K562 (cell line): ENCODE results near the gene TMCC2. TPM values are rescaled to one million over a fixed set of nuclear protein-coding genes. Genes with fewer than 3 reads are reported as not detected.
A peak's percentile ranks its signal among the peaks of the same experiment; 100 is the strongest.

Experiments used
- BRCA1 ChIP-seq, 2 experiments: fragments of 450-650 bp in 1 of 2; sonication (generic) in 1 of 2; formaldehyde crosslinking in 1 of 2; IDR thresholded peaks; 2 replicates each; pipeline versions ENCODE4 v1.5.0 to v1.6.1; 2017 to 2020; ENCODE audit warnings: mild to moderate bottlenecking in 1 of 2, missing genetic modification reagents in 1 of 2
- C11orf30 ChIP-seq: fragments of 450-650 bp; IDR thresholded peaks from 2 replicates; pipeline ENCODE4 v1.6.1; 2016; ENCODE audit warnings: low read depth, mild to moderate bottlenecking
- CBFA2T3 ChIP-seq: fragments of 450-650 bp; IDR thresholded peaks from 2 replicates; pipeline ENCODE4 v1.6.1; 2017
- E2F3 ChIP-seq: fragments of 250-450 bp; sonication (Bioruptor Pico); IDR thresholded peaks from 2 replicates; pipeline ENCODE4 v1.4.0; 2020; ENCODE audit warnings: mild to moderate bottlenecking
- FOXM1 ChIP-seq, 2 experiments: fragments of 450-650 bp in 1 of 2; sonication (generic) in 1 of 2; formaldehyde crosslinking in 1 of 2; IDR thresholded peaks; 2 replicates each; pipeline versions ENCODE4 v1.6.1 to v1.9.0; 2017 to 2022; ENCODE audit warnings: low read depth in 2 of 2, mild to moderate bottlenecking in 2 of 2, missing genetic modification reagents in 1 of 2, moderate library complexity in 1 of 2
- HEY1 ChIP-seq: fragments of 250-450 bp; sonication (Bioruptor Pico); IDR thresholded peaks from 2 replicates; pipeline ENCODE4 v1.5.0; 2020; ENCODE audit warnings: mild to moderate bottlenecking, moderate library complexity, borderline replicate concordance
- HOXB6 ChIP-seq: fragments of 250-450 bp; sonication (Bioruptor Pico); IDR thresholded peaks from 2 replicates; pipeline ENCODE4 v1.5.1; 2022; ENCODE audit warnings: mild to moderate bottlenecking, borderline replicate concordance
- IRF9 ChIP-seq: fragments of 450-650 bp; IDR thresholded peaks from 2 replicates; pipeline ENCODE4 v1.6.1; 2016; ENCODE audit warnings: missing biosample characterization, missing genetic modification characterization
- NUFIP1 ChIP-seq: fragments of 450-650 bp; IDR thresholded peaks from 2 replicates; pipeline ENCODE4 v1.6.1; 2018; ENCODE audit not compliant: partially characterized antibody
- PRDM10 ChIP-seq: fragments of 450-650 bp; IDR thresholded peaks from 2 replicates; pipeline ENCODE4 v1.6.1; 2018; ENCODE audit not compliant: partially characterized antibody
- RB1 ChIP-seq: fragments of 450-650 bp; IDR thresholded peaks from 2 replicates; pipeline ENCODE4 v1.6.1; 2017; ENCODE audit warnings: low read depth, mild to moderate bottlenecking
- SIN3B ChIP-seq: fragments of 450-650 bp; IDR thresholded peaks from 2 replicates; pipeline ENCODE4 v1.6.1; 2017; ENCODE audit warnings: low read depth, mild to moderate bottlenecking, moderate library complexity
- SMARCB1 ChIP-seq: IDR thresholded peaks from 2 replicates; pipeline ENCODE4 v1.6.1; 2011; ENCODE audit warnings: improper control_type of control experiment, low read depth; ENCODE audit not compliant: insufficient read length
- SRSF3 ChIP-seq: fragments of 200-400 bp; formaldehyde crosslinking; IDR thresholded peaks from 2 replicates; pipeline ENCODE4 v1.6.1; 2016; ENCODE audit warnings: mild to moderate bottlenecking, low read length, moderate library complexity; ENCODE audit not compliant: insufficient read depth
- TRIM28 ChIP-seq: fragments of 450-650 bp; IDR thresholded peaks from 2 replicates; pipeline ENCODE4 v1.6.1; 2017
- ZZZ3 ChIP-seq: fragments of 450-650 bp; IDR thresholded peaks from 2 replicates; pipeline ENCODE4 v1.6.1; 2016; ENCODE audit warnings: antibody characterized with exemption, mild to moderate bottlenecking, moderate library complexity
- polyA plus RNA-seq, 8 experiments: library from polyadenylated mRNA; depleted of rRNA in 4 of 8; stranded (reverse) in 5 of 8; unstranded in 3 of 8; fragments of >200 nt; fragmentation: Nextera tagmentation in 2 of 8; fragmentation: Illumina TruSeq in 1 of 8; extraction: Ambion mirVana in 2 of 8; extraction: Trizol in 1 of 8; gene quantifications; 2 replicates each; pipeline versions ENCODE4 v1.2.1 to v1.2.3, GENCODE V29; 2011 to 2014; ENCODE audit warnings: inconsistent platforms in 1 of 8, missing spikeins in 1 of 8
- total RNA-seq, 7 experiments: library from RNA; depleted of rRNA in 6 of 7; stranded (reverse); fragments of >200 nt in 6 of 7; fragmentation: Illumina TruSeq in 2 of 7; extraction: Trizol in 2 of 7; gene quantifications; 2 replicates each; pipeline versions ENCODE4 v1.2.1 to v1.2.3, GENCODE V29; 2011 to 2021; ENCODE audit warnings: low replicate concordance in 1 of 7
- TF ChIP-seq, protein P1 (sequence below): sonication (generic); formaldehyde crosslinking; IDR thresholded peaks from 2 replicates; pipeline ENCODE4 v1.8.0; 2022; ENCODE audit warnings: mild to moderate bottlenecking, missing genetic modification reagents
- TF ChIP-seq, protein P2 (sequence below): sonication (generic); formaldehyde crosslinking; IDR thresholded peaks from 2 replicates; pipeline ENCODE4 v1.8.0; 2022; ENCODE audit warnings: mild to moderate bottlenecking, missing genetic modification reagents

The TMCC2 gene
- total and polyA plus RNA-seq, 9 of the 15 experiments (the other 6 are each of a cell fraction or from before 2014, with no cell fraction given), result 0.06 to 1.8 (median 0.98) TPM

- peak; percentile 64 for TF ChIP-seq PRDM10
- no peak for TF ChIP-seq SMARCB1
- TF ChIP-seq RB1, result peak; percentile 97
- peak; percentile 77 for TF ChIP-seq IRF9
- TF ChIP-seq, protein P1, sequence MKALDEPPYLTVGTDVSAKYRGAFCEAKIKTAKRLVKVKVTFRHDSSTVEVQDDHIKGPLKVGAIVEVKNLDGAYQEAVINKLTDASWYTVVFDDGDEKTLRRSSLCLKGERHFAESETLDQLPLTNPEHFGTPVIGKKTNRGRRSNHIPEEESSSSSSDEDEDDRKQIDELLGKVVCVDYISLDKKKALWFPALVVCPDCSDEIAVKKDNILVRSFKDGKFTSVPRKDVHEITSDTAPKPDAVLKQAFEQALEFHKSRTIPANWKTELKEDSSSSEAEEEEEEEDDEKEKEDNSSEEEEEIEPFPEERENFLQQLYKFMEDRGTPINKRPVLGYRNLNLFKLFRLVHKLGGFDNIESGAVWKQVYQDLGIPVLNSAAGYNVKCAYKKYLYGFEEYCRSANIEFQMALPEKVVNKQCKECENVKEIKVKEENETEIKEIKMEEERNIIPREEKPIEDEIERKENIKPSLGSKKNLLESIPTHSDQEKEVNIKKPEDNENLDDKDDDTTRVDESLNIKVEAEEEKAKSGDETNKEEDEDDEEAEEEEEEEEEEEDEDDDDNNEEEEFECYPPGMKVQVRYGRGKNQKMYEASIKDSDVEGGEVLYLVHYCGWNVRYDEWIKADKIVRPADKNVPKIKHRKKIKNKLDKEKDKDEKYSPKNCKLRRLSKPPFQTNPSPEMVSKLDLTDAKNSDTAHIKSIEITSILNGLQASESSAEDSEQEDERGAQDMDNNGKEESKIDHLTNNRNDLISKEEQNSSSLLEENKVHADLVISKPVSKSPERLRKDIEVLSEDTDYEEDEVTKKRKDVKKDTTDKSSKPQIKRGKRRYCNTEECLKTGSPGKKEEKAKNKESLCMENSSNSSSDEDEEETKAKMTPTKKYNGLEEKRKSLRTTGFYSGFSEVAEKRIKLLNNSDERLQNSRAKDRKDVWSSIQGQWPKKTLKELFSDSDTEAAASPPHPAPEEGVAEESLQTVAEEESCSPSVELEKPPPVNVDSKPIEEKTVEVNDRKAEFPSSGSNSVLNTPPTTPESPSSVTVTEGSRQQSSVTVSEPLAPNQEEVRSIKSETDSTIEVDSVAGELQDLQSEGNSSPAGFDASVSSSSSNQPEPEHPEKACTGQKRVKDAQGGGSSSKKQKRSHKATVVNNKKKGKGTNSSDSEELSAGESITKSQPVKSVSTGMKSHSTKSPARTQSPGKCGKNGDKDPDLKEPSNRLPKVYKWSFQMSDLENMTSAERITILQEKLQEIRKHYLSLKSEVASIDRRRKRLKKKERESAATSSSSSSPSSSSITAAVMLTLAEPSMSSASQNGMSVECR, result peak; percentile 90
- no peak for TF ChIP-seq SRSF3
- TF ChIP-seq CBFA2T3, result peak; percentile 47; the same call in 1 of the 2 replicates
- no peak for TF ChIP-seq ZZZ3
- peak; percentile 67 for TF ChIP-seq FOXM1 (IDR thresholded peaks at IDR 0.05; ENCODE audit: low read depth)
- TF ChIP-seq FOXM1 (CRISPR knock-in tag; IDR thresholded peaks at IDR 0.05; ENCODE audit: low read depth), result peak; percentile 89
- no peak for TF ChIP-seq BRCA1 (IDR thresholded peaks at IDR 0.05)
- no peak for TF ChIP-seq BRCA1 (CRISPR knock-in tag; IDR thresholded peaks at IDR 0.05)
- TF ChIP-seq E2F3 (CRISPR knock-in tag), result 0 out of 2 replicates have a peak, but pooled peaks have one; percentile 59
- TF ChIP-seq HEY1 (CRISPR knock-in tag), result no peak
- TF ChIP-seq C11orf30, result peak; percentile 58; the same call in 1 of the 2 replicates
- TF ChIP-seq HOXB6 (CRISPR knock-in tag), result no peak
- TF ChIP-seq, protein P2, sequence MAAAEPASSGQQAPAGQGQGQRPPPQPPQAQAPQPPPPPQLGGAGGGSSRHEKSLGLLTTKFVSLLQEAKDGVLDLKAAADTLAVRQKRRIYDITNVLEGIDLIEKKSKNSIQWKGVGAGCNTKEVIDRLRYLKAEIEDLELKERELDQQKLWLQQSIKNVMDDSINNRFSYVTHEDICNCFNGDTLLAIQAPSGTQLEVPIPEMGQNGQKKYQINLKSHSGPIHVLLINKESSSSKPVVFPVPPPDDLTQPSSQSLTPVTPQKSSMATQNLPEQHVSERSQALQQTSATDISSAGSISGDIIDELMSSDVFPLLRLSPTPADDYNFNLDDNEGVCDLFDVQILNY (CRISPR knock-in tag), result 0 out of 2 replicates have a peak, but pooled peaks have one; percentile 31
- peak; percentile 86 for TF ChIP-seq TRIM28
- TF ChIP-seq NUFIP1, result no peak
- TF ChIP-seq SIN3B, result peak; percentile 50; the same call in 1 of the 2 replicates
Observed at GRCh38 chr1:205211169-205211838, 16.4 kb upstream of the TMCC2 start, which contains the start of gene DSTYK (continued).
